GM23338 (cell line): ENCODE data around the gene RCE1. TPM values are rescaled to one million over a fixed set of nuclear protein-coding genes. Genes with fewer than 3 reads are reported as not detected.
A peak's percentile ranks its signal among the peaks of the same experiment; 100 is the strongest.

ENCODE experiments used
- ATAC-seq: fragments of 200-7000 bp; cut with Tn5 transposase; 3 replicates; pipeline ENCODE4 v1.9.1; 2020
- DNase-seq: peaks from one replicate; pipeline ENCODE4 v3.0.0-alpha.2; 2015; ENCODE audit warnings: low spot score
- H2AFZ ChIP-seq: fragments of 200-600 bp; sonication (generic); 2 replicates; pipeline ENCODE4 v1.8.0; 2016; ENCODE audit warnings: antibody characterized with exemption, mild to moderate bottlenecking, moderate library complexity
- H3F3A ChIP-seq: fragments of 200-600 bp; sonication (generic); replicated peaks from 2 replicates; pipeline ENCODE4 v1.8.0; 2017; ENCODE audit warnings: antibody characterized with exemption, mixed run types, low read depth
- H3K27ac ChIP-seq: fragments of 200-600 bp; sonication (generic); 2 replicates; pipeline ENCODE4 v1.6.1; 2016; ENCODE audit warnings: low read depth
- H3K27me3 ChIP-seq: fragments of 200-600 bp; sonication (generic); 2 replicates; pipeline ENCODE4 v1.8.0; 2016; ENCODE audit warnings: mild to moderate bottlenecking, mixed run types, moderate library complexity; ENCODE audit not compliant: insufficient read depth
- H3K36me3 ChIP-seq: fragments of 200-600 bp; sonication (generic); 2 replicates; pipeline ENCODE4 v1.8.0; 2016; ENCODE audit warnings: mild to moderate bottlenecking; ENCODE audit not compliant: insufficient read depth
- H3K4me1 ChIP-seq: fragments of 200-600 bp; sonication (generic); 2 replicates; pipeline ENCODE4 v1.8.0; 2016; ENCODE audit warnings: mild to moderate bottlenecking, moderate library complexity; ENCODE audit not compliant: insufficient read depth
- H3K4me2 ChIP-seq: fragments of 200-600 bp; sonication (generic); 2 replicates; pipeline ENCODE4 v1.7.1; 2017; ENCODE audit warnings: mixed run types
- H3K4me3 ChIP-seq: fragments of 200-600 bp; sonication (generic); 2 replicates; pipeline ENCODE4 v1.6.1; 2016; ENCODE audit warnings: mixed run types
- H3K79me2 ChIP-seq: fragments of 200-600 bp; sonication (generic); replicated peaks from 2 replicates; pipeline ENCODE4 v1.8.0; 2017; ENCODE audit warnings: mild to moderate bottlenecking; ENCODE audit not compliant: insufficient read depth
- H3K9me2 ChIP-seq: fragments of 200-600 bp; sonication (generic); 2 replicates; pipeline ENCODE4 v1.8.0; 2017; ENCODE audit not compliant: insufficient read depth
- H4K20me1 ChIP-seq: fragments of 200-600 bp; sonication (generic); replicated peaks from 2 replicates; pipeline ENCODE4 v1.8.0; 2017; ENCODE audit warnings: mild to moderate bottlenecking; ENCODE audit not compliant: insufficient read depth
- H3K27ac Mint-ChIP-seq: 2 replicates; pipeline ENCODE4 v1.8.0; 2020; ENCODE audit warnings: inconsistent platforms, mild to moderate bottlenecking, moderate library complexity, mixed read lengths
- H3K27me3 Mint-ChIP-seq: 3 replicates; pipeline ENCODE4 v1.8.0; 2022; ENCODE audit warnings: low read depth, mild to moderate bottlenecking, moderate library complexity, mixed read lengths, inconsistent platforms; ENCODE audit not compliant: insufficient read depth, poor library complexity
- H3K36me3 Mint-ChIP-seq: 3 replicates; pipeline ENCODE4 v1.8.0; 2021; ENCODE audit warnings: low read depth, mild to moderate bottlenecking, inconsistent platforms, moderate library complexity, mixed read lengths
- H3K4me1 Mint-ChIP-seq: 3 replicates; pipeline ENCODE4 v1.8.0; 2020; ENCODE audit warnings: mild to moderate bottlenecking, inconsistent platforms, mixed read lengths
- H3K4me3 Mint-ChIP-seq: 3 replicates; pipeline ENCODE4 v1.8.0; 2021; ENCODE audit warnings: moderate library complexity, mild to moderate bottlenecking, inconsistent platforms, mixed read lengths
- H3K9me3 Mint-ChIP-seq: 3 replicates; pipeline ENCODE4 v1.8.0; 2020; ENCODE audit warnings: moderate library complexity, mild to moderate bottlenecking, inconsistent platforms, mixed read lengths
- CREB1 ChIP-seq: fragments of 250-450 bp; sonication (Bioruptor Pico); IDR thresholded peaks from 2 replicates; pipeline ENCODE4 v1.5.0; 2020; ENCODE audit warnings: low read depth, mild to moderate bottlenecking, moderate library complexity
- JUNB ChIP-seq: IDR thresholded peaks from one replicate; pipeline ENCODE4 v1.6.1; 2016; ENCODE audit warnings: antibody characterized with exemption; ENCODE audit not compliant: unreplicated experiment
- NANOG ChIP-seq: IDR thresholded peaks from 2 replicates; pipeline ENCODE4 v1.6.1; 2016; ENCODE audit warnings: antibody characterized with exemption, borderline replicate concordance
- POLR2AphosphoS5 ChIP-seq: IDR thresholded peaks from 2 replicates; pipeline ENCODE4 v1.6.1; 2016; ENCODE audit warnings: antibody characterized with exemption, low read depth
- REST ChIP-seq: IDR thresholded peaks from one replicate; pipeline ENCODE4 v1.6.1; 2018; ENCODE audit warnings: antibody characterized with exemption; ENCODE audit not compliant: unreplicated experiment
- ZNF114 ChIP-seq: fragments of 250-450 bp; sonication (Bioruptor Pico); IDR thresholded peaks from 2 replicates; pipeline ENCODE4 v1.5.0; 2020; ENCODE audit warnings: mild to moderate bottlenecking, moderate library complexity
- ZNF462 ChIP-seq: fragments of 250-450 bp; sonication (Bioruptor Pico); IDR thresholded peaks from 2 replicates; pipeline ENCODE4 v1.5.0; 2020; ENCODE audit warnings: mild to moderate bottlenecking, moderate library complexity
- polyA plus RNA-seq: library from polyadenylated mRNA; unstranded; fragments of >200 nt; fragmentation: Nextera tagmentation; extraction: Ambion mirVana; gene quantifications from 2 replicates; pipeline ENCODE4 v1.2.1, GENCODE V29; 2016
- total RNA-seq: library from RNA; depleted of rRNA; stranded (reverse); fragments of >200 nt; shearing (Covaris generic); gene quantifications from 2 replicates; pipeline ENCODE4 v1.2.3, GENCODE V29; 2014
- TF ChIP-seq, protein P1 (sequence below), 2 experiments: fragments of 200-600 bp in 1 of 2; sonication (generic) in 1 of 2; conservative IDR thresholded peaks; 2 replicates each; pipeline versions ENCODE4 v1.5.1 to v1.6.1; 2016 to 2017; ENCODE audit warnings: antibody characterized with exemption in 2 of 2, low read depth in 2 of 2, mild to moderate bottlenecking in 2 of 2, moderate library complexity in 1 of 2

Gene RCE1
- total and polyA plus RNA-seq, 2 experiments from 2014 or later, result 27.8 to 55.1 TPM

DNA sequence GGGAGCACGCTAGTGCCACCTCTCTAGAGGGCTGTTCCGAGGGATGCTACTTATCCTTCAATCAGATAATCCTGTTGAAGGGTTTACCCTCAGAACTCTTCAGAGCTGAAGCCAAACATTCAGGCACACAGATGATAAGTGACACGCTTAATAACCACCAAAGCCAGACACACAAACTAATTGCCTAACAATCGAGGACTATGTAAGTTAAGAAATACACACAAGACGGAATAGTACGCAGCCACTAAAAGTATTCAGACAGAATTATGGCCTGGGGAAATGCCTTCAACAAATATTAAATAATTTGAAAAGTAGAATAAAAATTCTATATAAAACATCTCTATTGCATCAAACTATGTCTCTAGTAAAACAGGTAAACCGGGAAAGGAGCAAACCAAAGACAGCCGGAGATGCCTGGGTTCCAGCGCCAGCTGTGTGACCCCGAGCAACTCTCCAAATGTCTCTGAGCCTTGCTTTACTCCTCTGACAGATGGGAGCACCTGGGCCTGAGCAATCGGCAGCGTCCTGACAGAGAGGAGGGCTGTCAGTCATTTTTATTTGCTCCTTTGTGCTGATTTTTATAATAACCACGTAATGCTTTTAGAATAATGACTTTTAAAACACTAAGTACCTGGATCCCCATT, 25.0 kb downstream of the RCE1 start (continued):
- no peak for TF ChIP-seq ZNF462
- TF ChIP-seq NANOG, result no peak
- TF ChIP-seq ZNF114 (CRISPR knock-in tag), result no peak

- no peak overlapping the region for H3K4me3 Mint-ChIP-seq
- Histone ChIP-seq H3K4me2 (0 out of 2 replicates have a peak overlapping the region, but pooled peaks have one; percentile 20), H3K4me1 (no peaks in the 10 kb centered on the region; the same call in 1 of the 2 replicates), H2AFZ (peak overlapping the region; percentile 6; the same call in 1 of the 2 replicates), H3K9me2 (no peaks in the 10 kb centered on the region), H3K4me3 (no peak overlapping the region), H3K27ac (no peak overlapping the region), H3K27me3 (no peaks in the 10 kb centered on the region), H3K79me2 (no peaks in the 10 kb centered on the region), H4K20me1 (no peaks in the 10 kb centered on the region), H3K36me3 (no peaks in the 10 kb centered on the region), H3F3A (no peaks in the 10 kb centered on the region)
- TF ChIP-seq, protein P1, sequence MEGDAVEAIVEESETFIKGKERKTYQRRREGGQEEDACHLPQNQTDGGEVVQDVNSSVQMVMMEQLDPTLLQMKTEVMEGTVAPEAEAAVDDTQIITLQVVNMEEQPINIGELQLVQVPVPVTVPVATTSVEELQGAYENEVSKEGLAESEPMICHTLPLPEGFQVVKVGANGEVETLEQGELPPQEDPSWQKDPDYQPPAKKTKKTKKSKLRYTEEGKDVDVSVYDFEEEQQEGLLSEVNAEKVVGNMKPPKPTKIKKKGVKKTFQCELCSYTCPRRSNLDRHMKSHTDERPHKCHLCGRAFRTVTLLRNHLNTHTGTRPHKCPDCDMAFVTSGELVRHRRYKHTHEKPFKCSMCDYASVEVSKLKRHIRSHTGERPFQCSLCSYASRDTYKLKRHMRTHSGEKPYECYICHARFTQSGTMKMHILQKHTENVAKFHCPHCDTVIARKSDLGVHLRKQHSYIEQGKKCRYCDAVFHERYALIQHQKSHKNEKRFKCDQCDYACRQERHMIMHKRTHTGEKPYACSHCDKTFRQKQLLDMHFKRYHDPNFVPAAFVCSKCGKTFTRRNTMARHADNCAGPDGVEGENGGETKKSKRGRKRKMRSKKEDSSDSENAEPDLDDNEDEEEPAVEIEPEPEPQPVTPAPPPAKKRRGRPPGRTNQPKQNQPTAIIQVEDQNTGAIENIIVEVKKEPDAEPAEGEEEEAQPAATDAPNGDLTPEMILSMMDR (conservative IDR thresholded peaks at IDR 0.05; ENCODE audit: low read depth in 2 of 2), result peak; percentile 70 to 76
- TF ChIP-seq JUNB (no peak), CREB1 (CRISPR knock-in tag) (no peak), REST (no peak), POLR2AphosphoS5 (no peak)
- H3K36me3 Mint-ChIP-seq, result peaks cover 3% of the 10 kb centered on the region; the same call in 1 of the 3 replicates
- ATAC-seq (peak; percentile 89), DNase-seq (peak; percentile 94)
- H3K27ac Mint-ChIP-seq, result peak overlapping the region; percentile 45; the same call in 1 of the 2 replicates
- H3K4me1 Mint-ChIP-seq, result peaks cover 16% of the 10 kb centered on the region
- H3K27me3 Mint-ChIP-seq, result peaks cover 12% of the 10 kb centered on the region
- H3K9me3 Mint-ChIP-seq, result no peaks in the 10 kb centered on the region; the same call in 2 of the 3 replicates
Measured at GRCh38 chr11:66868726-66869566, 25.7 kb downstream of the RCE1 start.
